Testis (tissue), 3 donors: ENCODE measurements around the gene PSD2. TPM values are rescaled to one million over a fixed set of nuclear protein-coding genes. Genes with fewer than 3 reads are reported as not detected.

Experiments
- DNase-seq: peaks from one replicate; pipeline ENCODE4 v3.0.0-alpha.2; 2019
- H3K27ac ChIP-seq, 2 donors: fragments of 200-600 bp; sonication (generic); one replicate each; pipeline ENCODE4 v1.5.1; 2019
- H3K27me3 ChIP-seq: fragments of 200-600 bp; sonication (generic); one replicate; pipeline ENCODE4 v1.5.1; 2019
- H3K36me3 ChIP-seq: fragments of 200-600 bp; sonication (generic); one replicate; pipeline ENCODE4 v1.5.1; 2017; ENCODE audit warnings: low read depth; ENCODE audit errors: missing control alignments
- H3K4me1 ChIP-seq: fragments of 200-600 bp; sonication (generic); one replicate; pipeline ENCODE4 v1.5.1; 2019
- H3K4me3 ChIP-seq, 2 donors: fragments of 200-600 bp; sonication (generic); one replicate each; pipeline ENCODE4 v1.5.1; 2017 to 2019
- H3K9me3 ChIP-seq: fragments of 200-600 bp; sonication (generic); one replicate; pipeline ENCODE4 v1.5.1; 2017
- CTCF ChIP-seq, 3 experiments: fragments of 450-650 bp in 2 of 3; fragments of 200-600 bp in 1 of 3; sonication (generic) in 1 of 3; IDR thresholded peaks; one replicate each; pipeline ENCODE4 v1.5.1; 2016 to 2019; ENCODE audit warnings: antibody characterized with exemption in 3 of 3, mild to moderate bottlenecking in 2 of 3, moderate library complexity in 1 of 3
- POLR2A ChIP-seq: fragments of 450-650 bp; IDR thresholded peaks from one replicate; pipeline ENCODE4 v1.6.1; 2017; ENCODE audit warnings: antibody characterized with exemption, mild to moderate bottlenecking, moderate library complexity
- WGBS, 2 donors: methylation state at CpG; one replicate each; pipeline ENCODE4 v1.1.5; 2018; 5-methylcytosine and 5-hydroxymethylcytosine counted together
- intact Hi-C: fragments of 100-400 bp; cut with DNase I; formaldehyde crosslinking; loops from one replicate; pipeline ENCODE4 v1.15.1; 2023; ENCODE audit warnings: low total_unique reads
- polyA plus RNA-seq: library from polyadenylated mRNA; stranded (reverse); fragments of 350-450 nt; fragmentation: Illumina TruSeq; extraction: RNeasy Lipid Tissue Mini Kit (QIAGEN cat#74804); gene quantifications from one replicate; pipeline ENCODE4 v1.2.3, GENCODE V29; 2014; ENCODE audit warnings: low read depth, low replicate concordance; ENCODE audit not compliant: insufficient read depth
- total RNA-seq, 2 donors: library from RNA; depleted of rRNA; stranded (reverse); fragments of >200 nt; gene quantifications; one replicate each; pipeline ENCODE4 v1.2.3, GENCODE V29; 2016

Gene PSD2
- total and polyA plus RNA-seq, 3 donors from 2014 or later: 1.6 to 2.0 (median 1.9) TPM

- intact Hi-C loops: loop anchor here (10.0 kb wide), 1 partner anchor 72 kb away; the partner anchor contains the start of gene PSD2
Measured at GRCh38 chr5:139867109-139867508, 71.5 kb downstream of the PSD2 start.

GRCh38 chr5:139867581-139867980 is 72.0 kb downstream of the PSD2 start:
- intact Hi-C loops: loop anchor here (10.0 kb wide), 1 partner anchor 73 kb away; the partner anchor contains the start of gene PSD2
- Histone ChIP-seq H3K27me3 (no peaks in the 10 kb centered on the region), H3K4me1 (peaks cover 43% of the 10 kb centered on the region), H3K9me3 (no peaks in the 10 kb centered on the region), H3K36me3 (no peaks in the 10 kb centered on the region), H3K4me3 (no peak overlapping the region), H3K27ac (peak overlapping the region in 1 of 2 donors; percentile 69)
- TF ChIP-seq CTCF (IDR thresholded peaks at IDR 0.05) (no peak), POLR2A (no peak)
- DNase-seq: no peak

More at GRCh38 chr5:139867109-139867508, 71.5 kb downstream of the PSD2 start:
- Histone ChIP-seq H3K27ac (no peak overlapping the region), H3K4me1 (peaks cover 47% of the 10 kb centered on the region), H3K4me3 (no peak overlapping the region), H3K27me3 (no peaks in the 10 kb centered on the region), H3K36me3 (no peaks in the 10 kb centered on the region), H3K9me3 (no peaks in the 10 kb centered on the region)
- TF ChIP-seq CTCF (IDR thresholded peaks at IDR 0.05) (no peak), POLR2A (no peak)
- no peak for DNase-seq
- WGBS, 2 donors: 58 to 78% methylated on average over 2 of the region's 2 CpGs

DNA sequence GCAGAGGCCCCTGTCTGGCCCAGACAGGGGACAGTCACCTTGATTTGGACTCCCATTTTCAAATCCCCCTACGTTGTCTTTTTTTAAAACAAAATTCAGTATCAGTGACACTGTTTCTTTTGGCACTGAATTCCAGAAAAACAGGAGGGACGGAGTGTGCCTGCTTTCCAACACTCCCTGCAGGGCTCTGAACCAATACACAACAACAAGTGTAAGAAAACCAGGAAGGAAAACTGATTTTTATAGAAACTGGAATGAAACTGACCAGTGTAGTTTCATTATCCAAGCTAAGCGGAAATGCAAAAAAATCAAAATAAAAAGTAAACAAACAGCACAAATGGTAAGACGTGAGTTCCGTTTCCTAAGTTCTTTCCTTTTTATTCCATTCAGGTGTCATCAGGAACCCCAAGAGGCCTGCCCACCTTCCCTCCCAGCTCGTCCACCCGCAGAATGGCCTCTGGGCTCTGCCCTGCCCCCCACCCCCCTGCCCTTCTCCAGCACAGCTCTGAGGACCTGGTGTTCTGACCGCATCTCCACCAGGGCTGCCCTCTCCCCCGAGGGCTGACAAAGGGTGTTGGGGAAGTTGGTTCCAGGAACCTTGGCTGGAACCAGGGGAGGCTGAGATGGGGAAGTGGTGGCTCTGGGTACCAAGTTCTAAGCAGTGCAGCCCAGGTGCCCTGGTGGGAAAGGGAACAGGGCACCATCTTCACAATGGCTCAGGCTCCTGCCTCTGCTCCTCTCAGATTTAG is 73.6 kb downstream of the PSD2 start:
- no peaks in the 10 kb centered on the region for H3K9me3 ChIP-seq
- H3K4me1 ChIP-seq: peaks cover 38% of the 10 kb centered on the region
- intact Hi-C loops: loop anchor here (10.0 kb wide), 1 partner anchor 74 kb away; the partner anchor contains the start of gene PSD2
- H3K27me3 ChIP-seq: no peaks in the 10 kb centered on the region
- no peaks in the 10 kb centered on the region for H3K36me3 ChIP-seq
- DNase-seq: no peak
- no peak overlapping the region for H3K4me3 ChIP-seq
- 50 to 56% methylated on average over 9 of the region's 9 CpGs for WGBS, 2 donors
- peak overlapping the region; percentile 69 to 83 for H3K27ac ChIP-seq
- TF ChIP-seq CTCF (IDR thresholded peaks at IDR 0.05) (no peak), POLR2A (no peak)

DNA sequence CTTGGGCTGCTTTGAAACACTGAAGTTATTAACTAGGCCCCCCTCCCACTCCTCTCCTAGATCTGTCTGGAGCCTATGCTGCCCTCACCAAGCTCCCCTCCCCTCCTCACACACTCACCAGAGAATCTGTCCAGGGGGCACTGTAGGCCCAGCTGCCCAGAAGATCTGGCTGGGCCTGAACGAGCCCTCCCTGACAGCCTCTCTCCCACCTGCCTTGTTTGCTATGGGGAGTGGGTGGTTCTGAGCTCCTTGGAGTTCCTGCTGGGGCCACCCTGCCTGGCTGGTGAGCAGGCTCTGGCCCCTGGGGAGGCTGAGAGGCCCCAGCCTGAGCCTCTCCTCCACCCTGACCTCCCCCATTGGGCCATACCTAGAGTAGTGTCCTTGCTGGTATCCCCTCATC is 75.1 kb downstream of the PSD2 start:
- intact Hi-C loops: loop anchor here (10.0 kb wide), 1 partner anchor 94 kb away; no protein-coding TSS in a partner anchor
- WGBS, 2 donors: 90 to 93% methylated on average over 1 of the region's 1 CpG
- no peak for TF ChIP-seq POLR2A
- TF ChIP-seq CTCF (IDR thresholded peaks at IDR 0.05): no peak
- Histone ChIP-seq H3K36me3 (no peaks in the 10 kb centered on the region), H3K4me1 (peaks cover 37% of the 10 kb centered on the region), H3K27ac (peak overlapping the region; percentile 69 to 83), H3K9me3 (no peaks in the 10 kb centered on the region), H3K4me3 (no peak overlapping the region), H3K27me3 (no peaks in the 10 kb centered on the region)
- DNase-seq: no peak
